Islet precursor cell (in vitro differentiated cells): ENCODE measurements around the gene MMP23B.
"Not testable (repeated sequence)": the region's sequence is repeated elsewhere in the genome, so short reads cannot be mapped to it uniquely, and the experiment has no call there.

Source experiments
- DNase-seq: peaks from one replicate; pipeline ENCODE4 v3.0.0-alpha.2; 2018

MMP23B gene

DNA sequence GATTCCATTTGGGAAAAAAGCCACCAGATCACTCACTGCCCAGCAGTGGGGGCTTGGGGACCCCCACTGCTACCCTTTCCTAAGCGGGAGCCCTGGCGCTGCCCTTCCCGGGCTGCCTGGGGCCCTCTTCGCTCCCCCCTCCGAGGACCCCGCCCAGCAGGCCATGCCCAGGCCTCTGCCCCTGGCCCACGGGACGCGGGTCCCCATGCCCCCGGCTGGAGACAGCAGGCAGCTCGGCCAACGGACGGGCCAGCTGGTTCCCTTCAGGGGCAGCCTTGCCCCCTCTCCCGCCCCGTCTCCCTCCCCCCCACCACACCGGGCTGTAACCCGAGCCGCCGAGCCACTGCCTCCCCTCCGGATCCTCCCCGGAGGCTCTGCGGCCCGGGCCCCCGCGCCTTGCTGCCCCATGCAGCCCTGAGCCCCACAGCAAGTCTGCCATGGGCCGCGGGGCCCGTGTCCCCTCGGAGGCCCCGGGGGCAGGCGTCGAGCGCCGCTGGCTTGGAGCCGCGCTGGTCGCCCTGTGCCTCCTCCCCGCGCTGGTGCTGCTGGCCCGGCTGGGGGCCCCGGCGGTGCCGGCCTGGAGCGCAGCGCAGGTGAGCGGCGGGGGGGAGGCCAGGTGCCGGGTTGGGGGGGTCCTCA lies at the start of gene MMP23B:
MMP23B (plus strand) TSS at position 392 of the 639 bp plus-strand sequence; CDS start at position 438, 46 bp downstream.
- peak; percentile 71 for DNase-seq

DNA sequence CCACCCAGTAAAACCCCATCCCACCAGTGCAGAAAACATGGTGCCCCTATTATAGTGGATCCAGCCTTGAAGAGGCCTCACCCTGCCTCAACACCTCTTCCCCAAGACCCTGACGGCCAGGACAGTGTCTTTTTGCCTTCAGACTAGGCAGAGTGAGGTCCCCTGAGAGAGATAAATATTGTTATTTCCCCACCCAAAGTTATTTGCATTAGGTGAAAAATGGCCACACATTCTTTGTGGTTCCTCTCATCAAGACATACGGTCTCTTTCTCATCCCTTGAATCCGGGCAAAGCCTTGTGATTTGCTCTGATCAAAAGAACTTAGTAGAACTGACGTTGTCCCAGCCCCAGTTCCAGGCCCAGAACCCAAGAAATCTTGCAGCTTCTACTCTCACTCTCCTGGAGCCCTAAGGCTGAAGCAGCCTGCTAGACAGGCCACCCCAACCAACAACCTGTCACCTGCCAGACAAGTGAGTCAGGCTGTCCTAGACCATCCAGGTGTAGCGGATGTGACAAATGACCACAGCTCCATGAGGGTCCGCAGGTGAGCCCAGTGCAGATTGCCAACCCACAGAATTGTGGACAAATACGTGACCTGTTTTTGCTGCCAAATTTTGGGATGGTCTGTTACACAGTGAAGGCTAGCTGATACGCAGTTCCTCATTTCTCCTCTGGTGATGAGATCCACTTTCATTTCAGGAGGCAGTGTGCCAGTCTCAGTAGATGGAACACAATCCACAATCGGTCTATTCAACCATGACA lies 49.2 kb upstream of the MMP23B start:
- no peak for DNase-seq

DNA sequence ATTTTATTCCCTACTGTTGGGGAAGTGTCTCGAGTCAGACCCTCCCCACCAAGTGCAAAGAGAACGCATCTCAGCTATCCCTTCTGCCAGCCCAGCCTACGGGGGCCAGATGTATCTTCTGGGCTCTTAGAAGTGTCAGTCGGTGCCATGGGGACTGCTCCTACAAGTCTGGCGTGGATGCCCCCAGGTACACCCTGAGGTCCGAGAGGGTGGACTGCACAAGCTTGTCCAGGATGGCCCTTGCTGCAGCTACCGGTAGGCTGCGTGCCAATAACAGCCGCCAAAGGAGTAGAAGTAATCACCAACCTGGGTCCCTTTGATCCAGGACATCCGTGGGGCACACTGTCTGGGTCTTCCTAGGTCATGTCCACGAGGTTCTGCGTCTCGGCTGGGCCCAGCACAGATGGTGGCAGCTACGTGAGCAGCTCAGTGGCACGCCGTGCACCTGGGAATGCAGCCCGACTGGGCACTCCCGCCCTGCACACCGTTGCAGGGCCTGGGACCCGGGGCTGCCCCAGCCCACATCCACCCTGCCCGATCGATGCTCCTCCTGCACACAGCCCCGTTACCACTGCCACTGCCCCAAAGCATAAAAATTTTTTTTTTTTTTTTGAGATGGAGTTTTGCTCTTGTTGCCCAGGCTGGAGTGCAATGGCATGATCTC lies 48.5 kb upstream of the MMP23B start:
- no peak for DNase-seq

DNA sequence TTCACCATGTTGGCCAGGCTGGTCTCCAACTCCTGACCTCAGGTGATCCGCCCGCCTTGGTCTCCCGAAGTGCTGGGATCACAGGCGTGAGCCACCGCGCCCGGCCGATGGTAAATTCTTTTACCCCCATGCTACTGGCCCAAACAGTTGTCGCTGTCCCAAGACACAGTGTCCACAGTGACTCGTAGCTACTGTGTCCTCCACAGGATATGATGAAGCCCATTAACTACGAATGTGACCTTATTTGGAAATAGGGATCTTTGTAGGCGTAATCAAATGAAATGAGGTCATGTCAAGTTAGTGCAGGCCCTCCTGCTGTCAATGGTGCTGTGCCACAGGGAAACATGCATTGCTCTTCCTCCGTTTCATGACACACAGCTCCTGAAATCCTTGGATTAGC lies 40.5 kb upstream of the MMP23B start:
- DNase-seq = peak; percentile 57

DNA sequence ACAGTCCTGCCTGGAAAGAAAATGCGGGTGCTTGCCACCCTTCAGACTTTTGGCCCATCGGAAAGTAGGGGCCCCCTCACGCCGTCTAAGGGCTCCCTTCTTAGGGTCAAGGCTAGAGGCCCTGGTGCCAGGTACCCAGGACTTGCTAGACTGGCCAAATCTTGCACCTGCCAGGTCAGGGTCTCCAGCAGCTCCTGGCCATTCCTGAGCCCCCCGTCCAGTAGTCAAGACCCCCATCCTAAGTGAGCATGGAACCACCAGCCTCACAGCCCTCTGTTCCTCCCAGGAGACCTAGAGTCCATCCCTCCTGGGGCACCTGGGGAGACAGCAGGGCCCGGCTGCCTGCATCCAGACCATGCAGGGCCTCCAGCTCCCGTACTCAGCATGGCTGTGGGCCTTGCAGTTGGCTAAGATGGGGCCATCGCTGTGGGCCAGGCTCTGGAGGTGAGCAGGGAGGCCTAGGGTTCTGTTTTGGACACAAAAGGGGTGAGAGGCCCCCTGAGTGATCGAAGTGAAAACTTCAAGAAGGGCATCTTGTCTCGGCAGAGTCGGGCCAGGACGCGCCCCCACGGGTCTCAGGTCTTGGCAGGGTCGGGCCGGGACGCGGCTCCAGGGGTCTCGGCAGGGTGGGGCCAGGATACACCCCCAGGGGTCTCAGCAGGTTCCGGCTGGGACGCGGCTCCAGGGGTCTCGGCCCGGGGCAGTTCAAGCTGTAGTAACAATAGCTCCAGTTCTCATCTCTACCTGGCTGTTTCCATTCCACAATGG lies 38.0 kb upstream of the MMP23B start:
- DNase-seq = peak; percentile 48

DNA sequence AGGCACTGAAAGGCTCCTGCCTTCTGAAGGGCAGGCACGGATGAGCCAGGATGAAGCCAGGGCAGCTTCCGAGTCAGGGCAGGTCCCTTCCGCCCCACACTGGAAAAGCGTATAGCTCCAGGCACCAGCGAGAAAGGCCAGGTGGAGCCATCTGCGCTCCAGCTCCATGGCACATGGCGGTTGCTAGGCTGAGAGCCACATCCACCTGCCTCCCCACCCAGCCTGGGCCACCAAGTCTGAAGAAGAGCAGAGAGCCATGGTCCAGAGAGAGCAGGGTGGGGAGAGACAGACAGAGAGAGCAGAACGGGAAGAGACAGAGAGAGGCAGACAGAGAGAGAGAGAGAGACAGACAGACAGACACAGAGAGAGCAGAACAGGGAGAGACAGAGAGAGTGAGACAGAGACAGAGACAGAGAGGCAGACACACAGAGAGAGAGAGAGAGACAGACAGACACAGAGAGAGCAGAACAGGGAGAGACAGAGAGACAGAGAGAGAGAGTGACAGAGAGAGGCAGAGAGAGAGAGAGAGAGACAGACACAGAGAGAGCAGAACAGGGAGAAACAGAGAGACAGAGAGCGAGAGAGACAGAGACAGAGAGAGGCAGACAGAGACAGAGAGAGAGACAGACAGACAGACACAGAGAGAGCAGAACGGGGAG lies 37.2 kb upstream of the MMP23B start:
- DNase-seq = peak; percentile 58

DNA sequence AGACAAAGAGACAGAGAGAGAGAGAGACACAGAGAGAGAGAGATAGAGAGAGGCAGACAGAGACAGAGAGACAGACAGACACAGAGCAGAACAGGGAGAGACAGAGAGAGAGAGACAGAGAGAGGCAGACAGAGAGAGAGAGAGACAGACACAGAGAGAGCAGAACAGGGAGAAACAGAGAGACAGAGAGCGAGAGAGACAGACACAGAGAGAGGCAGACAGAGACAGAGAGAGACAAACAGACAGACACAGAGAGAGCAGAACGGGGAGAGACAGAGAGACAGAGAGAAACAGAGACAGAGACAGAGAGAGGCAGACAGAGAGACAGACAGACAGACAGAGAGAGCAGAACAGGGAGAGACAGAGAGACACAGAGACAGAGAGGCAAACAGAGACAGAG lies 36.6 kb upstream of the MMP23B start:
- not testable (repeated sequence) for DNase-seq

DNA sequence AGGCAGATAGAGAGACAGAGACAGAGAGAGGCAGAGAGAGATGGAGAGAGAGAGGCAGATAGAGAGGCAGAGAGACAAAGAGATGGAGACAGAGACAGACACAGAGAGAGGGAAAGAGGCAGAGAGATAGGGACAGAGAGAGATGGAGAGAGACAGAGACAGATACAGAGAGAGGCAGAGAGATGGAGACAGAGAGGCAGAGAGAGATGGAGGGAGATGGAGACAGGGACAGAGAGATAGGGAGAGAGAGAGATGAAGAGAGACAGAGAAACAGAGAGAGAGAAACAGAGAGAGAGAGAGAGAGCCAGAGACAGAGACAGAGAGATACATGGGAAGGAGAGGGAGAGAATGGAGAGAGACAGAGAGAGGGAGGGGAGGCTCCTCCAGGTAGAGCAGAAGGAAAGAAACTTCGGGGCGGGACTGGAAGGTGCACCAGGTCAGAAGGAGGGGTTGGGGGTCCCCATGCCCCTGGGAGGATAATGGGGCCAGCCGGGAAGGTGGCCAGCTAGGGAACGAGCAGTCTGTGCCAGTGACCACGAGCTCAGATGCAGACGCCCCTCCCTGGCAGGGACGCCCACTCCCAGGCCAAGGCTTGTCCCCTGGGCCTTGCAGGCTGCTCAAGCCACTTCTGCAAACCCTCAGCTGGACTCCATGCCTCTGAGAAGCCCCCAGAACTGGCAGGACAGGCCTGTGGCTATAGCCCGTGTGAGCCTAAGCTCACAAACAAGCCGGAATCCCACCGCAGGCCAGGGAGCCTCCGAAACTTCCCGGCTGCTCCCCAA lies 35.3 kb upstream of the MMP23B start:
- peak; percentile 57 for DNase-seq

DNA sequence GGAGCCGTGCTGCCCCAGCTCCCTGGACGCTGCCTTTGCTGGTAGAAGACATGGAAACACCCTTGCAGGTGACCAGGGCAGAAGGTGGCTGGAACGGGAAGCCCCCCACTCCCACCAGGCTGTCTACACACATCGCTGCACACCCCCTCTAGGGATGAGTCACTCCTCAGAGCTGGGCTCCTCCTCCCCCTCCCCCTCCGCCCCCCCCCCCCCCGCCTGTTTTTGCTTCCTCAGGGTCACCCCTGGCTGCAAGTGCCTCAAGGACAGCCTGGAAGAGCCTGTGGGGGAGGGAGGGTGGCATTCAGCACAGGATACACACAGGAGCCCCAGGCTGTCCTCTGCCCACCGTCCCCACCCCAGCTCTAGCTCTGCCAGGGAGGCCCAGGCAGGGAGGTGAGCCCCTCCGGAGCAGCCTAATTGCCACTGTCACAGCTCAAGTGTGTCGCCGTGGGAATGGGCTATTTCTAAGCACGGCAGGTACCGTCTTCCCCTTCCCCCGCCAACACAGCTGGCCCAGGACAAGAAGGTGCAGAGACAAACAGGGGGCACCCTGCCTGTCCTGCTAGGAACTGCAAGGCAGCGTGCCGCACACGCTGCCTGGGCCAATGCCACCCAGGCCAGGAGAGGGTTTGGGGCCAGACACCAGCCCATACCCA lies 34.6 kb upstream of the MMP23B start:
- DNase-seq = peak; percentile 65

DNA sequence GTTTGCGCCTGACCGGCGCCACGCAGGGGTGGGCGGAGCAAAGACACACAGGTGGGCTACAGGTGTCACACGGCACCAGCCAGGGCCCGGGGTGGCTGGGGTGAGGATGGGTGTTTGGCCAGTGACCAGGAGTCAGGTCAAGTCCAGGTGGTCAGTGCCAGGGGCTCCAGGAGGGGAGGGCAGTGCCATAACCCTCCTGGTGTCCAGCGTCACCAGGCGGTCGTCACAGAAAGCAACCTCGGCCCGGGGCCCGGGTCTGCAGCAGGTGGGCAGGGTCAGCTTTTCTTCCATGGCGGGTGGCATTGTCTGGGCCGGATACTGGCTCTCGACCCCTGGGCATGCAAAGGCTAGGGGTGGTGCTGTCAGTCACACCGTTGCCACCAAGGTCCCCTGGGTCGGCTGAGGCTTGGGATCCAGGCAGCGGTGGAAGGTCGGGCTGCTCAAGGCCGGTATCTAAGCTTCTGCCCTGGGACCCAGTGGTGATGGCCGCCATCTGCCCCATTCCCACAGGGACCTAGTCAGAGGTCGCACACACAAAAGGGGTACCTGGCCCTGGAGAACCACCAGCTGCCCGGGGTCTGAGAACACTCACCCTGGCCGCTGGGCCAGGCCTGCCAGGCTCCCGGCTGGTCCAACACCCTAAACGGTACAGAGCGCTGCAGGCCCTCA lies 33.8 kb upstream of the MMP23B start:
- peak; percentile 49 for DNase-seq

DNA sequence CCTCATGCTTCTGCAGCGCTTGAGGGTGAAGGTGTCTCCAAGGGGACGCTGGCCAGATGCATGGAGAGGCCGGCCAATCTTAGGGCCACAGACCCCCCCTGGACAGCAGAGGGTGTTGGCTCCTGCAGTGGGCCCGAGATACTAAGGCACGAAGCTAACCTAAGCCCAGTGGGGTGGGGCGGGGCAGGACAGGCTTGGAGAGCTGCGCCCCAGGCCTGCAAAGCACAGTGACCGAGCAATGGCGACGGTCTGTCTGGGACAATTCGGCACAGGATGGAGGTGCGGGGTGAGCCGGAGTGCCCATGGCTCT lies 33.3 kb upstream of the MMP23B start:
- DNase-seq = no peak

DNA sequence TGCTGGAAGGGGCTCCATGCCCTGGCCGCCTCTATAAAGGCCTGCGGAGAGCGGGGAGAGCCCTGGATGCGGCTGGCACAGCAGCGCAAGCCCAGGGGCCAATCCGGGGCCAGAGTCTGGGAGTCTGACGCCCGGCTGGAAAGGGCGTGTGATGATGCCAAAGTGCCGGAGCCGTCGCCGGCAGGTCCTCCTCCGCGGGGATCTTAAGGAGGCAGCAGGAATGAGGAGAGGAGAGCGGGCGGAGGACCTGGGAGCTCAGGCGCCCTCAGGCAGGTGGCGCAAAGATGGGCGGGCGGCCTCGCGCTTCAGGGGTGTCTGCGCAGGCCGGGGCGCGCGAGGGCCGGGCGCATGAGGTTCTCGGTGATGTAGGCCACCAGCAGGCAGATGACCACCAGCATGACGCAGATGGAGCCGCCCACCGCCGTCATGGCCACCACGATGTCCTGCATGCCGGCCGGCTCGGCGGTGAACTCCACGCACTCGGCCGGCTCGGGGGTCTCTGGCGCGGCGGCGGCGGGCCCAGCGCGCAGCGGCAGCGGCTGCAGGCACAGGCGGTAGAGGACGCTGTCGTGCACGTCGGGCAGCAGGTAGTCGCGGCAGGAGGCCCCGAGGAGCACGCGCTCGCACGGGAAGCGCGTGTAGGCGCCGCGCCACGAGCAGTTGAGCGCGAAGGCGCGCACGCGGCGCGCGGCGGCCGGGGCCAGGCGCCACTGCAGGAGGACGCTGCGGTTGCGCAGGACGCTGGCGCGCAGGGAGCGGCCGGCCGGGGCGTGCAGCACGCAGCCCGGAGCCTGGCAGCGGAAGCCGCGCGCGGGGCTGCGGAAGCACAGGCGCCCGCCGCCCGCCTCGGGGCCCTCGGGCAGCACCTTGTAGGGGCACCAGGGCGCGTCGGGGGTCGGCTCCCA lies 32.7 kb upstream of the MMP23B start:
- peak; percentile 58 for DNase-seq

DNA sequence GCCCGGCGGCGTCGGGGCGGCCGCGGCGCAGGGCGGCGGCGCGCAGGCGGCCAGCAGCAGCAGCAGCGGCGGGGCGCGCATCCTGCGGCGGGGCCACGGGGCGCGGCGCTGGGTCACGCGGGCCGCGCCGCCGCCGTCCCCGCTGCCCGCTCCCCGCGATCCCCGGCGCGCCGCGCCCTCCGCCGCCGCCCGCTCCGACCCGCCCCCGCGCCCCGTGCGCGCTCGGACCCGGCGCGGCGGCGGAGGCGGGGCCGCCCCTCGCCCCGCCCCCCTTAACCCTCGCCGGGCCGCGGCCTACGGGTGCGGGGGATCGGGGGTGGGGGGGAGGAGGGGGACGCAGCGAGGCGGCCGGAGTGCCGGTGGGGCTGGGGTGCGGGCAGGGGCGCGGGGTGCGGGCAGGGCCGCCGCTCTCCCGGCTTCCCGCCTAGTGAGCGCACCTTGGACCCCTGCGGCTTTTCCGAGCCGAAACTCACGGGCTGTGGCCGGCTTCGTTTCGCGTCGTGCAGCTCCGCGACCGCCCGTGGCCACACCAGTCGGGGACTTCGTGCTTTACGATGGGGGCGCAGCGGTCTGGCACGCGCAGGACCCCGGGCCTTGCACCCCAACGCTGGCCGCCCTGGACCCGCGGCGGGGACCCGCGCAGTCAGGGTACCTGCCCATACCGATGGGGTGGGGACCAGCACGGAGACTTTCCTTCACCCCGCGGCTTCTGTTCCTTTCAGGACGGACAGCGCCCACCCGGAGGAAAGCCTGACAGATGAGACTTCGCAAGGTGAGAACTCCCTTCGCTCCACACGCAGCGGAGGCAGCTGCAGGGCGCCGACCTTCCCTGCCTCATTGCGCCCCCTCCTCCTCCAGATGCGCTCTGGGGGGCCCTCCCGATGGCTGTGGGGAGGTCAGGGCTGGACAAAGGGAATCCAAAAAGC lies 31.8 kb upstream of the MMP23B start, which contains the start of gene FNDC10:
FNDC10 (minus strand) TSS at position 201 of the 926 bp plus-strand sequence; CDS start at position 81, 120 bp downstream.
- peak; percentile 61 for DNase-seq

DNA sequence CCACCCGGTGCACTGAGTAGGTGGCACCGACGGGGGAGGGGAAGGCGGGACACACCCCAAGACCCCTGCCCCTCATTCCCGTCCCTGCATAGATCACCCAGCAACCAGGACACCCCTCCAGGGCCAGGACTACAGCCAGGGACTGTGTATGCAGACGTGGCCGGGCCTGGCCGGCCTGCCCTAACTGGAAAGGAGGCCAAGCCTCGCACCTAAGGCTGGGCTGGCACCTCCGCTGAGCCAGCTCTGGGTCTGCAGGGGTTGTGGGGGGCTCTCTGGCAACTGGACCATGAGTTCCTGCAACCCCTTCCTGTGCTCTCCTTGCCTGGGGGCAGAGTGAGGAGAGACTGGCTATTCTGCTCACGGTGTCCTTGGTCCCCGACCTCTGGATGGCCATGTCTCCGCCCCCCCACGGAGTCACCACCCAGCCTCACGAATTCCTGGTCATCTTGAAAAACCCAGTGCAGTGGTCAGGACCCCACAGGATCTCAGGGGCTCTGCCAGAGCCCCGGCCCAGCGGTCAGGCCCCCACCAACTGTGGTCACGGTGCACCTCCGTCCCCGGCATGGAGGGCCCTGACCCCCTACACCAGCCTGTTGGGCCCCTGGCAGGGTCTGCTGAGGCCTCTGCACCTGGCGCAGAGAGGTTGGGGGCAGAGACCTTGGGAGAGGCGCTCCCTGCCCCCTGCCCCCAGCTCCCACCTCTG lies 31.0 kb upstream of the MMP23B start:
- DNase-seq = no peak

DNA sequence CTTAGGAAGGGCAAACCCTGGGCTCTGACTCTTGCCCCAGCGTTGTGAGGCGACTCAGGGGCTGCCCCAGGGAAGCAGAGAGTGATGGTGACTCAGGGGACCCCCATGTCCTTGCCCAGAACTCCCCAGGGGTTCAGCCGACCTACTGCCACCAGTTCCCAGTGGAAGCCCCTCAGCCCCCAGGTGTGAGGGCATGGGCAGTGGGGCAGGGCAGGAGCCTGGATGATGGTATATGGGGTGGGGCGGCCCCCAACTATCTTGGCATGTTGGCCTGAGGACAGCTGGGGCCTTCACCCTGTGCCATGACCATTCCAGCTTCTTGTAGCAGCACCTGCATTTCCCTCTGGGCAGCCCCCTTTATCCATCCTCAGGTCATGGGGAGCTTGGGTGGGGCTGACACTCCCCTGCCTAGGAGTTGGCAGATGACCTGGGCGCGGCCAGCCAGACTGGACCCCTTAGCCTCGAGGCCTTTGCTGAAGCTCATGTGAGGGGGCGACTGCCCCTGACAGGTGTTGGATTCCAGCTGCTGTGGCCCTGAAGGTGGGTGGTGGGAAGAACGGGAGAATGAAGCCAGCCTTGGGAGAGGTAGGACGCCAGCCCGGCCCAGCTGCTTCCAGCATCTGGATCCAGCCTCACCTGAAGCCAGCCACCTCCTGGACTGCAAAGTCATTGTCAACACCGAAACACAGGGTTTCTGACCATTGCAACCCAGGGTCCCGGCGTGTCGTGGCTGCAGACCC lies 30.2 kb upstream of the MMP23B start:
- no peak for DNase-seq

DNA sequence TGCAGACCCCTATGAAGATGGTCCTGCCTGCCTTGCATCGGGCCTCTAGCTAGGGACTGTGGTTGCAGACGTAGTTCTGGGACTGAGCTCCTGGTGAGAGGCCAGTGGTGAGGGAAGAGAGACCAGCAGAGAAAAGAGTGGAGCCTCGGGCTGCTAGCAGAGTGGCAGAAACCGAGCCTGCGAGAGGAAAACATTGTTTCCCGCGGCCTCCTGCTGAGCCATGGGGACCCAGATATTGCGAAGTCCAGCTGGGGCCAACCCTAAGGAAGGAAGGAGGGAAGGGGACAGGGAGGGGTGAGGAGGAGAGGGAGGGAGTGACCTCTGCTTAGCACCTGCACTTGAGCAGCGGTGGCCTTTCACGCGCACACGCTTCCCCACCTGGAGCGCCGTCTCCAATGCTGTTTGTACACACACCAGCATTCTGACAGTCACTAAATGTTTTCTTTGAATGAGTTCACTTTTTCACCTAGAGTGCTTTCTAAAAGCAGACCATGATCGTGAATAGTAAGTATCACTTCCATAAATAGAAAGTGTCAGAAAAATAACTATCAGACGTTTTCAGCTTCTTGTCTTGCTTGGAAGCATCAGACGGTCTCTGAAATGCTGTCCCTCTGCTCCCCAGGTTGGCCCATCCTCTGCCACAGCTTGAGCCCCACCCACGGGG lies 29.5 kb upstream of the MMP23B start:
- DNase-seq = no peak
